ENCODE results near the gene DLL1. TPM values are rescaled to one million over a fixed set of nuclear protein-coding genes. Genes with fewer than 3 reads are reported as not detected.

The DLL1 gene
- total RNA-seq, 4 donors from 2014 or later = 32.6 to 75.6 (median 46.9) TPM

- 82% methylated on average over 13 of the region's 13 CpGs for WGBS
- TF ChIP-seq POLR2AphosphoS5 (IDR thresholded peaks at IDR 0.05) (no peak), POLR2A (IDR thresholded peaks at IDR 0.05) (no peak), EP300 (IDR thresholded peaks at IDR 0.05) (no peak), CTCF (IDR thresholded peaks at IDR 0.05) (no peak)
- Histone ChIP-seq H3K27ac (no peak overlapping the region), H3K4me3 (no peak overlapping the region), H3K27me3 (peaks cover 21% of the 10 kb centered on the region), H3K9me3 (no peaks in the 10 kb centered on the region), H3K36me3 (no peaks in the 10 kb centered on the region), H3K4me1 (no peaks in the 10 kb centered on the region)
- DNase-seq (ENCODE audit: low spot score in 2 of 2) = no peak
Observed at GRCh38 chr6:170233286-170234205, 57.3 kb downstream of the DLL1 start.

Other genes starting within 250 kb of the DLL1 start
- 10 to 100 TPM; 19.9 to 55.4 (median 27.6) TPM for gene FAM120B, start 15.7 kb upstream of the DLL1 start, total RNA-seq

Measured in suprapubic skin (tissue), 4 donors.